Measurements from ENCODE around the gene SULF2. TPM values are rescaled to one million over a fixed set of nuclear protein-coding genes. Genes with fewer than 3 reads are reported as not detected.

The SULF2 gene
- total and polyA plus RNA-seq, 9 of the 15 experiments (the other 6 are each of a cell fraction or from before 2014, with no cell fraction given) = 0.33 TPM; not detected in 8

DNA sequence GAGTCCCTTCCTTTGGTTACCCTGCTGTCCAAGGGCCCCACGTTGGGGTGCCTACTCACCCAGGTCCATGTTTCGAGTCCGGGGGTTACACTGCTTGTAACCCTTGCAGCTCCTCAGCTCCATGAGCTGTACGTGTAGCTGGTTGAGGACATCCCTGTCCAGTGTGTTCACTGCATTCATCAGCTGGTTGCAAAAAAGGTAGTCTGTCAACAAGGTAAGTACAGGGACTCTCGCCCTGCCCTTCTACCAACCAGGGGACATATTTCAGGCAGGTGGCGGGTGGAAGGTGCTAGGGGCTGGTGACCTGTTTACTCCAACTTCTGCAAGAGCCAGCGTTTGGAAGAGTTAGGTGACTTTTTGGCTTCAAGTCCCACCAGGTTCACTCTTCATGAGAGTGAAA is 123.6 kb downstream of the SULF2 start:
- Histone ChIP-seq H3K4me1 (replicated peaks in 1 of 2; ENCODE audit: control insufficient read depth in 2 of 2, insufficient read depth in 2 of 2, low read length in 2 of 2) (peaks cover 0 to 11% of the 10 kb centered on the region in 2 experiments; a peak in 3 of 5 replicates), H3K9ac (ENCODE audit: insufficient read depth in 1 of 2, low read depth in 2 of 2, low read length in 2 of 2) (no peak overlapping the region), H3K9me1 (ENCODE audit: control insufficient read depth, insufficient read depth, low read length) (no peaks in the 10 kb centered on the region), H3K4me2 (ENCODE audit: insufficient read depth, low read length) (no peak overlapping the region), H4K20me1 (replicated peaks; ENCODE audit: control insufficient read depth, insufficient read depth, low read length) (peaks cover 13% of the 10 kb centered on the region), H3K27me3 (ENCODE audit: control insufficient read depth in 2 of 2, insufficient read depth in 2 of 2, low read length in 2 of 2) (peaks cover 18 to 23% of the 10 kb centered on the region in 2 experiments; a peak in 4 of 5 replicates), H3K9me3 (replicated peaks; ENCODE audit: control insufficient read depth, insufficient read depth, low read depth, low read length) (no peaks in the 10 kb centered on the region), H3K27ac (ENCODE audit: extremely low read depth, low read depth, low read length) (no peak overlapping the region), H3K4me3 (no peak overlapping the region), H3K36me3 (ENCODE audit: control insufficient read depth, insufficient read depth, low read length) (no peaks in the 10 kb centered on the region), H3K79me2 (ENCODE audit: control insufficient read depth, insufficient read depth, low read length) (no peaks in the 10 kb centered on the region), H2AFZ (ENCODE audit: low read depth, low read length) (no peak overlapping the region)
- POLR2A ChIA-PET = no interaction called here
- BruUV-seq (replicated peaks) = no TSS peak
- in situ Hi-C loops (cut with MboI) (no loop called here), intact Hi-C loops (cut with micrococcal nuclease) (loop anchor here (5.0 kb wide), 2 partner anchors 51 to 961 kb away; no protein-coding TSS in a partner anchor)
- CTCF ChIA-PET (ENCODE audit: low intra/inter-chr PET ratio) = no interaction called here
- DNase-seq (ENCODE audit: extremely low read depth in 1 of 4, low spot score in 3 of 4) (no peak), ATAC-seq (no peak), FAIRE-seq (no peak)
- WGBS (ENCODE audit: insufficient coverage, low coverage, missing lambda C conversion rate) = 49% methylated on average over 7 of the region's 7 CpGs
- TF ChIP-seq RBM17 (IDR thresholded peaks at IDR 0.05; ENCODE audit: borderline replicate concordance, low read depth, low read length) = no peak
- TF ChIP-seq, protein P1, sequence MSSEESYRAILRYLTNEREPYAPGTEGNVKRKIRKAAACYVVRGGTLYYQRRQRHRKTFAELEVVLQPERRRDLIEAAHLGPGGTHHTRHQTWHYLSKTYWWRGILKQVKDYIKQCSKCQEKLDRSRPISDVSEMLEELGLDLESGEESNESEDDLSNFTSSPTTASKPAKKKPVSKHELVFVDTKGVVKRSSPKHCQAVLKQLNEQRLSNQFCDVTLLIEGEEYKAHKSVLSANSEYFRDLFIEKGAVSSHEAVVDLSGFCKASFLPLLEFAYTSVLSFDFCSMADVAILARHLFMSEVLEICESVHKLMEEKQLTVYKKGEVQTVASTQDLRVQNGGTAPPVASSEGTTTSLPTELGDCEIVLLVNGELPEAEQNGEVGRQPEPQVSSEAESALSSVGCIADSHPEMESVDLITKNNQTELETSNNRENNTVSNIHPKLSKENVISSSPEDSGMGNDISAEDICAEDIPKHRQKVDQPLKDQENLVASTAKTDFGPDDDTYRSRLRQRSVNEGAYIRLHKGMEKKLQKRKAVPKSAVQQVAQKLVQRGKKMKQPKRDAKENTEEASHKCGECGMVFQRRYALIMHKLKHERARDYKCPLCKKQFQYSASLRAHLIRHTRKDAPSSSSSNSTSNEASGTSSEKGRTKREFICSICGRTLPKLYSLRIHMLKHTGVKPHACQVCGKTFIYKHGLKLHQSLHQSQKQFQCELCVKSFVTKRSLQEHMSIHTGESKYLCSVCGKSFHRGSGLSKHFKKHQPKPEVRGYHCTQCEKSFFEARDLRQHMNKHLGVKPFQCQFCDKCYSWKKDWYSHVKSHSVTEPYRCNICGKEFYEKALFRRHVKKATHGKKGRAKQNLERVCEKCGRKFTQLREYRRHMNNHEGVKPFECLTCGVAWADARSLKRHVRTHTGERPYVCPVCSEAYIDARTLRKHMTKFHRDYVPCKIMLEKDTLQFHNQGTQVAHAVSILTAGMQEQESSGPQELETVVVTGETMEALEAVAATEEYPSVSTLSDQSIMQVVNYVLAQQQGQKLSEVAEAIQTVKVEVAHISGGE (CRISPR knock-in tag; IDR thresholded peaks at IDR 0.05) = peak in 1 of 3 experiments; percentile 75; a peak in 1 of 6 replicates
